A549 treated with AZD2906 at 1 μM for 4 hours (cell line): Measurements from ENCODE around the gene ACTN3. TPM values are rescaled to one million over a fixed set of nuclear protein-coding genes. Genes with fewer than 3 reads are reported as not detected.

Experiments
- total RNA-seq: library from RNA; stranded (reverse); fragments of 200-300 nt; extraction: Qiagen RNA extraction; gene quantifications from 5 replicates; pipeline ENCODE4 v1.2.3, GENCODE V29; 2022

ACTN3 gene
- 0.02 to 0.10 TPM (median 0.09 TPM) in 4 of 5 replicates, not detected in the other for total RNA-seq

DNA sequence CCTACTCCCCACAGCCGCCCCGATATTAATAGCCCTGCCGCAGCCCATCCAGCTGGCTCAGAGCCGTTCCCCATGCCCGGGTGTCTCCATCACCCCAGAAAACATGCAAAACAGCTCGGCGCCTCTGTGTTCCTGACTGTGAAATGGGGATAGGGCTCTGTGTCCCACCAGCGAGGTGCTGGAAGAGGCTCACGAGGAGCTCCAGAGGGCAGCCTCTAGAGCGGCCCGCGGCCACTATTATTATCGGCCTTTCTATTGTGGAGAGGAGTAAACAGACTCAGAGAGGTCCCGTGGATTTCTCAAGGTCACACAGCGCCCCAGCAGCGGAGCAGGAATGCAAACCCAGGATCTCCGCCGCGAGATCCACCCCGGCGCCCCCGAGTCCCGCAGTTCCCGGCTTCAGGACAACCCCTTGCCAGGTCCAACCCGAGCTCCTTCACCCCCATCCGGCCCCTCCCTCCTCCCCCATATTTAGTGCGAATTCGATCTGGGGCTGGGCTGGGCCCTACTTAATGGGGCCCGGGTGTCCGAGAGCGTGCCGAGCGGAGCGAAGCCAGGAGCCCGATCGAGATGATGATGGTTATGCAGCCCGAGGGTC lies at the start of gene ACTN3:
TSS of gene ACTN3 (plus strand) at position 536 of the 598 bp plus-strand sequence. CDS start at position 571, 35 bp downstream.

DNA sequence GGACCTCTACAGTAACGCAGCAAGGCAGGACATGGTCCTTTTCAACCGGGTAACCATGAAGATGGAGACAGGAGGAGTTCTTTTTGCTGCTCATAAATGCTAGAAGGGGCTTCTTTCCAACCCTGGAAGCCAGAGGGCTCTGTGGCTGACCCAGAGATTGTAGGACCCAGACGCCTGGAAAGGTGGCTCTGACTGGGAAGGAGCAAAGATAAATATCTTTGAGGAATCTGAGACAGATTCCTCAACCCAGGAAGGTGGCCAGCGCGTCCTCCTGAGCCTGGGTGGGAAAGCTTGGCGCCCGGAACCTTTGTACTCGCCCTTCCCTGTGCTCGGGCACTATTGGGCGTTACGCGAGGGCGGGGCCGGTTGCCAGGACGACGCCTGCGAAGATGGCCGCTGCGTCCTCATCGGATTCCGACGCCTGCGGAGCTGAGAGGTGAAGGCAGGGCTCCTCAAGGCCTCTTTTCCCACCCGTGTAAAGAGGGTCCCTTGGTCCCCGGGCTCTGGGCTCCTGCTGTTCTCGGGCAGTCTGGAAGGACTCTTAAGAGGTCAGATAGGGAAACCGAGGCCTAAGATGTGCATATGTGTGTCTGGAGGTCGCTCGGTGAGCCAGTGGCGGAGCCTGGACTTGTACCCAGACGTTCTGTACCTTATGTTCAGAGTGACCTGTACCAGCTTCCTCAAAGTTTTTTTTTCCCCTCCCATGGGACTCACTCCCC lies 36.3 kb upstream of the ACTN3 start, which contains the start of gene BBS1:
TSS of gene BBS1 (plus strand) at position 365 of the 719 bp plus-strand sequence. CDS start at position 390, 25 bp downstream.

GRCh38 chr11:66545701-66546367 lies 869 bp upstream of the ACTN3 start, which contains the start of gene ZDHHC24:
Gene ZDHHC24 (minus strand): TSS chr11:66546048. CDS start chr11:66546003, 45 bp downstream.

DNA sequence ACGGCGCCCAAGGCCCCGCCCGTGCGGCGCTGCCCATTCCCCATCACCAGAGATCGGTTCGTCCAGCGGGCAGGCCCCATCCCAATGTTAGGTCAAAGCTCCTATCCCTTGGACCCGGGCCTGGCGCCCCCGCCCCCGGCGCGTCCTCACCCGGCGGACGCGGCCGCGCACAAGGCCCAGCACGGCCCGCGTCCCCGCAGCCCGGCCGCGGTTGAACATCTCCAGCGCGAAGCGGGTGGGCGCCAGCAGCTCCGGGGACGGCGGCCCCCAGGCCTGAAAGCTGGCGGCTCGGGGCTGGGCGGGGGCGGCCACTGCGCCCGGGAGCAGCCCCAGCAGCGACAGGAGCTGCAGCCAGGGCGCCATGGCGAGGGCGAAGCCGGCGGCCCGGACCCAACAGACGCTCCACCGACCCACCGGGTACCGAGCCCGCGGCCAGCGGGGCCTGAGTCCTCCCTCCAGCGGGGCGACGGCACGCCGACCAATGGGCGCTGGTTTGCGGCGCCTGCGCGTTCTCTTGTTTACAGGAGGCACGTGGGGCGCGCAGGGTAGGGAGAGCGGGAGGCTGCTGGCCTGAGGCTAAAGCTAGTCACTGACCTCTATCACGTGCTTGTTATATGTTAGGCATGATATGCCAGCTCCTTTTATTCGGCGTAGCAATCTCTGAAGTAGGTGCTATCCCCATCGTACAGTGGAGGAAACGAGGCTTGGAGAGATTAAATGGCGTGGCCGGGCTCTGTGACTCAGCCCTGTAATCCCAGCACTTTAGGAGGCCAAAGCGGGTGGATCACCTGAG lies 21.6 kb downstream of the ACTN3 start, which contains the start of gene CTSF:
TSS of gene CTSF (minus strand) at position 483 of the 793 bp plus-strand sequence. CDS start at position 363, 120 bp downstream.

GRCh38 chr11:66592457-66593302 lies 46.0 kb downstream of the ACTN3 start, which contains the start of the genes CCDC87 and CCS:
Gene CCDC87 (minus strand): TSS chr11:66593063. CDS start chr11:66593015, 48 bp downstream.
Gene CCS (plus strand): TSS chr11:66593185. CDS start chr11:66593262, 77 bp downstream.

Other genes starting within 250 kb of the ACTN3 start
- gene CD248, start 229.9 kb upstream of the ACTN3 start, total RNA-seq, result 0.02 to 0.03 TPM in 2 of 5 replicates, not detected in the others
- gene RIN1, start 210.5 kb upstream of the ACTN3 start, total RNA-seq, result 22.0 to 34.3 TPM (median 31.6 TPM) in 5 replicates
- 74.1 to 97.5 TPM (median 86.7 TPM) in 5 replicates for gene BRMS1, start 201.8 kb upstream of the ACTN3 start, total RNA-seq
- gene B4GAT1, start 199.3 kb upstream of the ACTN3 start, total RNA-seq, result 13.5 to 17.7 TPM (median 17.4 TPM) in 5 replicates
- 6.0 to 10.5 TPM (median 9.3 TPM) in 5 replicates for gene SLC29A2, start 175.1 kb upstream of the ACTN3 start, total RNA-seq
- not detected in 5 replicates for gene NPAS4, start 125.9 kb upstream of the ACTN3 start, total RNA-seq
- gene MRPL11, start 108.1 kb upstream of the ACTN3 start, total RNA-seq, result 92.8 to 117 TPM (median 112 TPM) in 5 replicates
- gene PELI3, start 80.0 kb upstream of the ACTN3 start, total RNA-seq, result 3.4 to 5.2 TPM (median 4.6 TPM) in 5 replicates
- 51.8 to 63.1 TPM (median 54.0 TPM) in 5 replicates for gene DPP3, start 66.5 kb upstream of the ACTN3 start, total RNA-seq
- gene BBS1, start 36.3 kb upstream of the ACTN3 start, total RNA-seq, result 8.9 to 10.5 TPM (median 9.4 TPM) in 5 replicates
- 7.0 to 14.5 TPM (median 13.6 TPM) in 5 replicates for gene ZDHHC24, start 855 bp upstream of the ACTN3 start, total RNA-seq
- 31.7 to 39.8 TPM (median 33.7 TPM) in 5 replicates for gene CTSF, start 21.7 kb downstream of the ACTN3 start, total RNA-seq
- gene CCDC87, start 46.2 kb downstream of the ACTN3 start, total RNA-seq, result 0.34 to 0.58 TPM (median 0.49 TPM) in 5 replicates
- gene CCS, start 46.3 kb downstream of the ACTN3 start, total RNA-seq, result 23.6 to 30.6 TPM (median 27.5 TPM) in 5 replicates
- 57.5 to 80.4 TPM (median 64.7 TPM) in 5 replicates for gene RBM14, start 69.7 kb downstream of the ACTN3 start, total RNA-seq
- gene RBM4, start 91.8 kb downstream of the ACTN3 start, total RNA-seq, result 127 to 149 TPM (median 132 TPM) in 5 replicates
- gene RBM4B, start 131.0 kb downstream of the ACTN3 start, total RNA-seq, result 17.2 to 20.5 TPM (median 19.0 TPM) in 5 replicates
- 8.0 to 11.4 TPM (median 8.7 TPM) in 5 replicates for gene SPTBN2, start 182.3 kb downstream of the ACTN3 start, total RNA-seq